Measurements from ENCODE around the gene MARCHF9.

Gene MARCHF9

DNA sequence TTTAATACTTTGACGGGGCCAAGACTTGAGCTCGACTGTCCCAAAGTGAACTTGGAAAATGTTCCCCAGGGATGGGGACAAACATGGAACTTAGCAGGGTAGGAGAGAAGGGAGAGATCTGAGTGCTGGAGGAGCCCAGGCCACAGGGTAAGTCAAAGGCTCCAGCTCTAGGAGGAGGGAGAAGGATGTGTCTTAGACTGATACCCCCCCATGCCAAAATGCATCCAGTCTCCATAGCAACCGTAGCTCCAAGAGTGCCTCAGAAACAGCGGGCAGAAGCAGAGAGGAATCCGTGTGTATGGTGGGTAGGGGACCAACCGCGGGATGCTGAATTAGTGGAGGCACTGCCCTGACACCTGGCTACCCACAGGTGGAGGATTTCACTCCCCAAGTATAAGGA is 15.5 kb upstream of the MARCHF9 start:
- no peak for DNase-seq

DNA sequence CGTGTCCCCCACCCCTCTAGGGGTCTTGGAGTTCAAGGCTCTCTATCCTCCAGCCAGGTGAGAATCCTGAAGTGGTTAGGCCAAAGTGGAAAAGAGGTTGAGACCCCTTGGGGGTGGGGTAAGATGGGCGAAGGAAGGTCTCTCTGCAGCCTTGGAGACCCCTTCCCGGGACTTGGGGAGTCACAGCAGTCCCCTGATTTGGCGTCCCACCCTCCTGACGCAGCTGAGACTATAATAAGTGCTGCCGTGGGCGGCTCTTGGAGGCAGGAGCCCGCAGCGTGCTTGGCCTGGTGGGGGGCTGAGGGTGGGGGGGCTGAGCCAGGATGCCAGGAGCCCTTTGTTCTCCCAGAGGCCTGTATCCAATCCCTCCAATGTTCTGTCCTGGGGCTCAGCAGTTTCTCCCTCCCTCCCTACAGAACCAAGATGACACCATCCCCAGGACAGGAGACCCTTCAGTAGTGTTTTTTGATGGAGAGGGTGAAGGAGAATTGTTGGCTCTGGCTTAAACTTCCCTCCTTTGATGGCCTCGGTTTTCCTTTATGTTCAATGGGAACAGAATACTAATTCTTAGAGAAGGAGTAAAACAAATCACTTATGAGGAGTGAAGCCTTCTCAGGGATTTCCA is 14.9 kb upstream of the MARCHF9 start:
- no peak for DNase-seq

DNA sequence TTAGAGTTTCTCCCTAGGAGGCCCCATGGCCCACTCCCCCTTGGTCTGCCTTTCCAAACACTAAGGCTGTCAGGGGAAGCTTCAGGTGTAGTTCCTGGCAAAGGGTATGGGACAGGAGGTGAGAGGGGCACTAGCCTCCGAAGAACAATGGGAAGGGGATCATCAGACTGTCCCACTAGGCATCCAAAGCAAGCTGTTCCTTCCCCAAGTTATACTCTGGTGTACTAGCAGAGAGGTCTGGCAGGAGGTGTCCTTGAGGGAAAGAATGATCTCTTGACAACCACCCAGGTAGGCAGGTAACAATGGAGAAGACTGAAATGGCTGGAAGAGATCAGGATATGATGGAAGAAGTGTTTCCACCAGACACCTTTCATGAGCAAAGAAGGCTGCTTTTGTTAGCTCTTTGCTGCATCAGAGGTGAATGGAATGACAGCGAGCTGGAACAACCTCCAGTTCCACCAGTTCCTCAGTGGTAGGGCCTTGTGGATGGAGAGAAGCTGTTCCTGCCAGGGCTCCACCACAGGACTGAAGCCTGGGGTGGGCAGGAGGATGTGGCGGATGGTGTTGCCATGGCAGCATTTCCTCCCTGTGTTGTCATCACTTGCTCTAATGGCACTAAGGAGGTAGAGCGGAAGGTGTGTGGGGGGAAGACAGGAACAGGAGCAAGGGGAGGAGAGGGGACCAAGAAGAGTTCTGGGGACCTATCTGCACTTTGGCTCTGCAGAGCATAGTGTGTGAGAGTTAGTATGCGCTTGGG is 14.1 kb upstream of the MARCHF9 start:
- DNase-seq, result peak; percentile 92

DNA sequence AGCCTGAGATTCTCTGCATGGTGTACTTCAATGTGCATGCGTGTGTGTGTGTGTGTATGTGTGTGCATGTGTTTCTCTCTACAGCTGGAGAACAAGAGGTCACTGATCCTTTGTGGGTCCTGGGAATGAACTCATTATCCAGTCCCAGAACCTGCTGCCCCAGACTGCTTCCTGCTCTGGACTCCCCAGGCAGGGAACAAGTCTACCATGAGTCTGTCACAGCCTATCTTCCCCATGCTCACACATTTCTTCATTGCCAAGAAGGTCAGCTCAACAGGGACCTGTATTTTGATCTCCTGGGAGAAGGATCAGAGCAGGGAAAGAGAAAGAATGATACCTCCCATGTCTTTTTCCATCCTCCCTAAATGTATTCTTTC is 13.5 kb upstream of the MARCHF9 start:
- DNase-seq, result no peak

DNA sequence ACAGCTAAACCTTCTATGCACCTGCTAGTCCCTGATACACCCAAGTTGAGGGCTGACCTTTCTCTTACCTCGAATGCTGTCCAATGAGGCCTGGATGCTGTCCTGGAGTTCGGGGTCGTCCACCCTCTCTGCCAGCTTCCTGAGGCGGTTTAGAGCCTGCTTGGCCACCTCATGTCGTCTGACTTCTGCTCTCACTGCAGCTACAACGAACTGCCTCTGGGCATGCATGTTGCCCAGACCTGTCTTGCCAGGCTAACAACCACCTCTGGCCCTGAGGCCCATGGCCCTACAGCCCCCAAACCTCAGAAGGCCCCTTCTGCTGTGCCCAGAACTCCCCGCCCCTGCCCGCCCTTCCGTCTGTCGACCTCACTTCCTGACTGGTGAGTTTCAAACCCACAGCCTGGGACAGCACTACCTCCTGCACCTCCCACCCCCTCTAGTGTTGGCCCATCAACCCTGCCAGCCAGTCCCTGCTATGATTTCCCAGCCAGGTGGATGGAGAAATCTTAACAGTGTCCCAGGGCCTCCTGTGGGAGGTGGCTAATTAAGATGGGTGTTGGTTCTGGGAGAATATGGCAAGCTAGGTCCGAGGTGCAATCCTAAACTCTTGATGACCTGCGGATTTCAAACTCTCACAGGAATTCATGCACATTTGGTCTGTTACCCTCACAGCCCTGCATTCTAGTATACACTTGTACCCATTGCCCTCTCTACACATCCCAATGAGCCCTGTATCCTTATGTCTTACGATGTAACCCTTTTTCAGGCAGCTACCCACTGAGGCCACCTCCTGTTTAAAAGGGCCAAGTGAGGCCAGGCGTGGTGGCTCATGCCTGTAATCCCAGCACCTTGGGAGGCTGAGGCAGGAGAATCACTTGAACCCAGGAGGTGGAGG is 12.8 kb upstream of the MARCHF9 start:
- peak; percentile 91 for DNase-seq

DNA sequence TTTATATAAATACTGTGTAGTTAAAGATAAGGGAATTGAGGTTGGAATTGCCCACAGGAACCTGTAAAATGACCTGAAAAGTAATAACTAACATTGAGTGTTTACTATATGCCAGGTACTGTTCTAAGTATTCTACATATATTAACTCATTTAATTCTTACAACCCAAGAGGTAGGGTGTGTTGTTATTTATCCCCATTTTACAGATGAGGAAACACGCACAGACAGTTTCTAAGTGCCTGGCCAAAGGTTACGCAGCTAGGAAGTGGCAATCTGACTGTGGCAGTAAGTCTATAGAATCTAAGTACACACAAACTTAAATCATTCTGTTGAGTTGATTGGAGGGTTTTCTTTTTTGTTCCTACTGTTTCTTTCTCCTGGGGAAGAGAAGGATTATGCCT is 11.1 kb upstream of the MARCHF9 start:
- no peak for DNase-seq

DNA sequence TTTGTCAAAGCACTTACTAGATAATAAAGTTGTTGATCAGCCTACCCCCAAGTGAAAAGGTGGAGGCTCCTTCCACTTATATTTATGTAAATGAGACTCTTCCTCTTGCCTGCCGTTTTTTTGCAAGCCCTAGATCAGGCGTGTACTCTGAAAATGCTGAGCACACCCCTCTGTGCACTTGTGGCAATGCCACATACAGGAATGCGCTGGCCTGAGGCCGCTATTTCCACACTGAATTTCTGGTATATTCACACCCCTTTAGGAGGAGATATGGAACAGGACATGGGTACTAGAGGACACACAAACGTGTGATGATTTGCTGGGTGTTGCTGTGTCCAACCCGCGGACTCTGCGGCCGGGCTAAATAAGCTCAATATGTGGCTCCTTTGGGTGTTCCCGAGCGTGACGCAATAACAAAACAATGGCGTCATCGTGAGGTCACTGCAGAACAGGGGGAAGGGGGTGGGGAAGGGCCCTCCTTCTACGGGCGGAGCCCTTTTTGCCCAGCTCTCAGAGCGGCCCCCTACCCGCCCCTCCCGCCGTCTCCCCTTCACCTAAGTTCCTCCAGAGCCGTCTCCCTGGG is 10.6 kb upstream of the MARCHF9 start:
- DNase-seq, result peak; percentile 88

DNA sequence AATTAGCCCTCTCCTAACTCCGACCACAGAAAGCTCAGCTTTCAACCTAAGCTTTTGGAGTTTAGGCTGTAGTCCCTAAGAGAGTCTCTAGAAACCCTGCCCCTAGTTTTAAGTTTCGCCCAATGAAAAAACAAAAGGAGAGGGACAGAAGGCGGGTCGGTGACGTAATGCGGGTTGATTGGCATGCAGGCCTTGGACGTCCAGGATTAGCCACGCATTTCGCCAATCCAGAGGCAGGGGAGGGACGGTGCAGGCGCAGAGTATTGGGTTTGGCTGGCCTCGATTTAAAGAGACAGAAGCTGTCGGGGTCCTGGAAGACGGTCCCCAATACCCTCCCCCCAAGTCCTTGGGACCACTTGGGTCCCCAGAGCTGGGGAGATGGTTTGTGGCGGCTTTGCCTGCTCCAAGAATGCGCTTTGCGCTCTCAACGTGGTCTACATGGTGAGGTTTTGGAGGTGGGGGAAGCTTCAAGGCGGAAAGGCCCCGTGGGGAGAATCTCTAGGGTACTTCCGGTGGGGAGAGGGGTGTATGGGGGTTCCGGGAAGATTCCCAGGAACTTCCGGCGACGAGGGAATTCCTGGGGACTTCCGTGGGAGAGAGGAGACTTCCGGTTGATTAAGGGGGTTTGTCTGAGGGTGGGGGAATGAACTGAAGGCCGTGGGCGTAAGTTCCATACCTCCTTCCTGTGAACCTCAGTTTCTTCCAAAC is 10.0 kb upstream of the MARCHF9 start, which contains the start of gene TSPAN31:
TSPAN31 (plus strand) TSS at position 263 of the 708 bp plus-strand sequence; CDS start at position 379, 116 bp downstream.
- peak; percentile 98 for DNase-seq

DNA sequence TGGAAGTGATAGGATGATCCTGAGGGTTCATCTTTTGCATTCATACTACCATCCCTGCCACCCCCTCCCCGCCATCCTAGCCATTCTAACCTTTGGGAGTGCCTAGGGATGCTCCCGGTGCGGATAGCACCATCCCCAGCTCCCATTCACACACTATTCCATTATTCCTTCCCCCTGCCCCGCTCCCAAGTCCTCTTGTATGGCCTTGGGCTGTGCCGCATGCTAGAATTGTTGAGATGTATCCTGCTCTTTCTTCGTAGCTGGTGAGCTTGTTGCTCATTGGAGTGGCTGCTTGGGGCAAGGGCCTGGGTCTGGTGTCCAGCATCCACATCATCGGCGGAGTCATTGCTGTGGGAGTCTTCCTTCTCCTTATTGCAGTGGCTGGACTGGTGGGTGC is 9.4 kb upstream of the MARCHF9 start:
- no peak for DNase-seq

DNA sequence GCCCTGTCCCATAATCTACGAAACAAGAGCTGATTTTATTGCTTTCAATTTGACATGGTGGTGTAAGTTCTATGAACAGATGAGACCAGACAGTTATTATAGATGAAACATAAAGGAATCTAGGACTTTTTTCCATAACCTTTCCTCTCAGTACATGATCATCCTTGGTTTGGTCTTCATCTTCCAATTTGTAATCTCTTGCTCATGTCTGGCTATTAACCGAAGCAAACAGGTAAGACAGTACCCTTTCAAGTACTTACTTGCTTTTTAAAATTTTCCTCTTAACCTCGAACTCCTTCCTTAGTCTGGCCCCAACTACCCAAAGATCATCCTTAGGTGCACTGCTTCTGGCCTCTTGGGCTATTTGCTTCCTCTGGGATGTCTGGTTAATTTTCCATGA is 8.9 kb upstream of the MARCHF9 start:
- no peak for DNase-seq

DNA sequence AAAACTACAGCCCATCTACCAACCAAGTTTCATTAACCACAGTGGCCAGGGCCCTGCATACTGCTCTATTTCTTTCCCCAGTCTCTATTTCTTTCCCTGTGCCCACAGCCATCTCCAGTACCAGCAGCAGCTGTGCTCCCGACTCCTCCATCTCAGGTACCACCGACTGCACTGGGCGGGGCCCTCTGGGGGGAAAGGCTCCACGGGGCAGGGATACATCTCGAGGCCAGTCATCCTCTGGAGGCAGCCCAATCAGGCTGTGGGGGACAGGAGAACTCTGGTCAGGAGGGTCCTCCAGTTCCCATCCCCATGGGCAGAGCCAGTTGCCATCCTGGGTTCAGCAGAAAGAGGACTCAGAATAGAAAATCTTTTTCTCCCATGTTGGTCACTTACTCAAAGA is 5.8 kb upstream of the MARCHF9 start:
- no peak for DNase-seq

DNA sequence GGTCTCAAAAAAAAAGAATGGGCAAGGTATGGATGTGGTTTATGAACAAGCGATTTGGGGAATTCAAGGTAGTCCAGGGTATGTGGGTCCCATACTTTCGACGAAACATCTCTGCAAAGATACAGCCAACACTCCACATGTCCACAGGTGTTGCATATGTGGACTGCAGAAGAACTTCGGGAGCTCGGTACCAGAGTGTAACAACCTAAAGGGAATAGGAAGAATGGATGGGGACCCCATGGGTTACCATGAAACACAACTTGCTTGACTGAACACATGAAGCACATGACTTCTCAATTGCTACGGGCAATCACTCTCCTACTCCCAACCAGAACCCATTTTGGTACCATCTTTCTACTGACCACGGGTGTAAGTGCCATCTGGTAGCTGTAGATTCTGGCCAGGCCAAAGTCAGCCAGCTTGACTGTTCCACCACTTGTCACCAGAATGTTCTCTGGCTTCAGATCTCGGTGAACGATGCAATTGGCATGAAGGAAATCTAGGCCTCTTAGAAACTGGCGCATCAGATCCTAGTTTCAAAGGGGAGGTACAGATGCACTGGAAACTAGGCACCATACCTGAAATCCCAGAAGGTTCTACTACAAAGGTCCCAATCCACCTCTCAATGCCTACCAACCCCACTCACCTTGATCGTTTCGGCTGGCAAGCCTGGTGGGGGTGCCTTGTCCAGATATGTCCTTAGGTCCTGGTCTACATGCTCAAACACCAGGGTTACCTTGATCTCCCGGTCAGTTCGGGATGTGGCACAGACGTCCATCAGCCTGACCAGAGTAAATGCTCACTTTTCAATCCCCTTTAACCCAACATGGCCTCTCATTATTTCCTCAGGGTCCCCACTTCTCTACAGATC is 4.1 kb upstream of the MARCHF9 start:
- no peak for DNase-seq

DNA sequence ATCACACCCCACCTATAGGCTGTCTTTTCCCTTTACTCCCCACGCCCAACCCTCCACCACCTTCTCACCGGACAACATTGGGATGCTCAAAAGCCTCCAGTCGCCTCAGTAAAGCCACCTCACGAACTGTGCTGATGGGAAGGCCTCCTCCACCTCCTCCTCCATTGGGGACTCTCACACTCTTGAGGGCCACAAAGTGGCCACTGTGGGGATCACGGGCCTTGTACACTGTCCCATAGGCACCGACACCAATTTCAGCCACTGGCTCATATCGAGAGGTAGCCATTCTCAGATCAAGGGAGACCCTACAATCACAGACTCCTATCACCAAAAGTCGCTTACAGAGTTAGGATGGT is 3.5 kb upstream of the MARCHF9 start:
- DNase-seq, result no peak

DNA sequence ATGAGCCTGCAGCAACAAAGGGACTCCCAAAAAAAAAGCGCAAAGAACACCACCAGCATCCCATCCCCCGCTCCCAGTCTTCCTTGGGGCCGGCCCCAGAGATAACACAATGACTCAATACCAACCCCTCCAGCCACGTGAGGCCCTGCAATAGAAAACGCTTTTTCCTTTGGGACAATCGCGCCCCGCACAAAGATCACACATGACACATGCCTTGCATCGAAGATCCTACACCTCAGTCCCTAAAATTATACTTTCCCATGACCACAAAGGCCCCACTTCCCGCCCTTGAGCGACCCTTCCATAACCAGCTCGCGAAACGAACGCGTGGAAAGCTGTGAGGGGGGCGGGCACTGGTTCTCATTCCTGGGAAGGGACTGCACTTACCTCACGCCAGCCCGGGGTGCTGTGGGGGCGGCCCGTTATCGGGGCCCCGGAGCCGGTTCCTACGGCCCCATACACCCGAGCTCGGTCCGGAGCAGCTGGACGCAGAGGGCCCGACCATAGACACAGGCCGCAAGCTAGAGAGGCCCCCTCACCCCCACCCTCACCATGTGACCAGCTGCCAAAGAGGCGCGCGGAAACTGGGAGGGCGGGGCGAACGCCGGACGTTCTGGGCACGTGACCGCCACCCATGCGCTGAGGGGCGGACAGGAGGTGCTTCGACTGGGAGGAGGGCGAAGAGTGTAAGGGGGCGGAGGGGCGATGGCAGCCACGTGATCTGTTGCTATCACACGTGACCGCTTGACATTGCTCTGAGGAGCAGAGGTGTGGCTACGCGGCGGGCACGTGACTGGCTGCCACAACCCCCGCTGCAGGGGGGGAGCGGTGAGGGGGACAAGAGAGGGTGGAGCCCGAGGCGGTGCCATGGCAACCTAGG is 2.9 kb upstream of the MARCHF9 start, which contains the start of gene CDK4:
CDK4 (minus strand) TSS at position 523 of the 880 bp plus-strand sequence. CDS start 593 bp downstream, outside the sequence.
- peak; percentile 99 for DNase-seq

DNA sequence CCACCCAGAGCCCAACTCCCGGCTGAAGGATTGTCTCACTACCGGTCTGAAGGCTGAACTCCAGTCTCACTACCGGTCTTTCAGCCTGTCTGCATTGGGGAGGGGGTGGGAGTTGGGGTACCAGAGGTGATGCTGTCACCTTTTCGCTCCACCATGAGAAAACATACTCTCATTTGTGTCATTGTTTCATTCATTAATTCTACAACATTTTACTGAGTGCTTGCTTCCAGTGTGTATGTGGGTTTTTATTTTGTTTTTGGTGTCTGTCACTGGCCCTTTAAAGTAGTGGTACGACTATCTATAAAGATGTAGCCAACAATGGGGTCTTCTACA is 2.3 kb upstream of the MARCHF9 start:
- DNase-seq, result no peak

DNA sequence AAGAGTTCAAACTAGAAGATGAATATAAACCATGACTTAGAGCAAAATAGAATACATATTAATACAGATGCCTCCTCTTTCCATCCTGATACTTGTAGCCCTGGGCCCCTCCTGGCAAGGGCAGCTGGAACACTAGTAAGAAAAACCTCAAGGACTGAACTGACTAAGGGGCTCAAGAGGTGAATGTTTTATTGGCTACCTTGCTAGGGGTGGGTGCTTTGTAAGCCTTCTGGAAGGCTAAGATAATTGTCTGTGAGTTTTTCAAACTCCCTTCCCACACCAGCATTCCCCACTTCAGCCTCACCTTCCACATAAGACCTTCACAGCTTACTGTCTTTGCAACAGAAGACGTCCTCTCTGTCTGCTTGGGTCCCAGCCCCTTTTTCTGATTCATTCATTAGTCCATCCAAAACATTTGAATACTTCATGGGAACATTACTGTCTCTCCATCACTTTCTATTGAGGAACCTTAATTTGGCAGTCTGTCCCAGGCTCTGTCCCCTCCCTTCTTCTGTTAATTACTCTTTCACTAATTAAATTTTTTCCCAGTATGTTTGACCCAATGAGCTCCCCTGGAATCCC is 1.1 kb upstream of the MARCHF9 start:
- no peak for DNase-seq

DNA sequence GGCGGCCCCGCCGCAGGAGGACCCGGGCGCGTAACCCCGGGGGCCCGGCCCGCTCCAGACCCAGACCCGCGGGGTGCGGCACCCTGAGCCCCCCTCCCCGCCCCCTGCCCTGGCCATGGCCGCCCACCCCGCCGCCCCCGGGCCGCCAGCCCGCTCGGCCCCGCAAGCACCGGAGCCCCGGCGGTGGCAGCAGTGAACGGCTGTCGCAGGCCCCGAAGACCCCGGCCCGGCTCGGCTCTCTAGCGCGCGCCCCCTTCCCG is 221 bp downstream of the MARCHF9 start:
- DNase-seq, result no peak

DNA sequence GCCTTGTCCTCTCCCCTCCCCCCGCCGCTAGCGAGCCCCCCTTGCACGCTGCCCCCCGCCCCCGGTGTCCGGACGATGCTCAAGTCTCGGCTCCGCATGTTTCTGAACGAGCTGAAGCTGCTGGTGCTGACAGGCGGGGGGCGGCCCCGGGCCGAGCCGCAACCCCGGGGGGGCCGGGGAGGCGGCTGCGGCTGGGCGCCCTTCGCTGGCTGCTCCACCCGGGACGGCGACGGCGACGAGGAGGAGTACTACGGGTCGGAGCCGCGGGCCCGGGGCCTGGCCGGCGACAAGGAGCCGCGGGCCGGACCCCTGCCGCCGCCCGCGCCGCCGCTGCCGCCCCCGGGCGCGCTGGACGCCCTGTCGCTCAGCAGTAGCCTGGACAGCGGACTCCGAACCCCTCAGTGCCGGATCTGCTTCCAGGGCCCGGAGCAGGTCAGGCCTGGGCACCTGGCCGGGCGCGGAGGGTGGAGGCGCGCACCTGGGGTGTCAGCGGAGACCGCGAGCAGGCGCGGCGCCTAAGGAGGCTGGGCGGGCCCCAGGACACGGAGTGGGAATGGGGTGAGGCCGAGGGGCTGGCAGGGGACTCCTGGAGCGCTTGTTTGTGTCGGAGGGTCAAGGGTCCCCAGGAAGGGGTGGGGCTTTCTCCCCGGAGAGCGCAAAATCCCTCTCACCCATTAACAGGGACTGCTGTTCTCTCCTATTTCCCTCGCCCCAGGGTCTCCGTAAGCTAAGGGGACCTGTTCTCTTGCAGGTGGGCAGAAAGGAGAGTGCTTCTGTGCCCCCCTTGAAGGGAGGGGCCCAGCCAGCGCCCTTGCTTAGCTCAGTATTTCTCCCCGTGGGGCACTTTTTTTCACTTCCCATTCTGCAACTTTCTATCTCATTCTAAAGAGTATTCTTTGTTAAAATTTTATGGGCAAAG is 810 bp downstream of the MARCHF9 start:
- peak; percentile 79 for DNase-seq

Data from activated effector memory CD4-positive, alpha-beta T cell treated with anti-CD3 and anti-CD28 coated beads, Interleukin-2, amount 50 U/mL, for 16 hours (primary cell).